GM12892 (cell line): ENCODE measurements around the gene MYO7A.

Experiments
- DNase-seq: peaks from one replicate; pipeline ENCODE4 v3.0.0; 2011; ENCODE audit not compliant: insufficient read length
- FAIRE-seq: peaks from 2 replicates; lab custom pipeline; 2011; peaks lifted over from hg19 to GRCh38; lab: Jason Lieb, UNC
- POLR2A ChIP-seq: IDR thresholded peaks from 2 replicates; pipeline ENCODE4 v1.6.1; 2011; ENCODE audit warnings: low read depth, low read length, control low read depth
- POLR2AphosphoS5 ChIP-seq: IDR thresholded peaks from 2 replicates; pipeline ENCODE4 v1.6.1; 2011; ENCODE audit warnings: low read depth, low read length, control low read depth
- TAF1 ChIP-seq: IDR thresholded peaks from 2 replicates; pipeline ENCODE4 v1.6.1; 2011; ENCODE audit warnings: low read depth, mild to moderate bottlenecking, control low read depth, low read length, borderline replicate concordance

The MYO7A gene

GRCh38 chr11:77106321-77106720 is 21.7 kb upstream of the MYO7A start:
- no peak for DNase-seq

GRCh38 chr11:77106759-77107158 is 21.3 kb upstream of the MYO7A start:
- FAIRE-seq (no peak), DNase-seq (no peak)
- TF ChIP-seq TAF1 (no peak), POLR2A (no peak), POLR2AphosphoS5 (no peak)

More at GRCh38 chr11:77106321-77106720, 21.7 kb upstream of the MYO7A start:
- no peak for FAIRE-seq
- TF ChIP-seq TAF1 (no peak), POLR2A (no peak), POLR2AphosphoS5 (no peak)

DNA sequence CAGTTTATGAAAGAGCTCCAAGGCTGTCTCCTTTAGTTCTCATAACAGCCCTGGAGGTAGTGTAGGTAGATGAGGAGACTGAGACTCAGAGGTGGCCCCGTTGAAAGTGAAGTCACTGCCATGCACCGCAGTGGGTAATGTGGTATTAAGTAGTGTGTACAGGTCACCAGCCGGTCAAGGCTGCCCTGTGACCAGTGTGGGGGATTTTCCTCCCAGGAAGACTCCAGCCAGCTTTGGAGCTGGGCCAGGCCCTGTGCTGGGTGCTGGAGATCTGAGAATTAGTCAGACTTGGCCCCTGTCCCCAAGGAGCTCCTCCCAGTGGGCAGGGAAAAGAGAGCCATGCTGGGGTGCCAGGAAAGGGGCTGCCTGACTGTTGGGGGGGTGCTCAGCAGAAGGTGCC is 20.1 kb upstream of the MYO7A start:
- DNase-seq = no peak
- FAIRE-seq = no peak
- no peak for TF ChIP-seq POLR2A
- no peak for TF ChIP-seq POLR2AphosphoS5
- TF ChIP-seq TAF1 = no peak

- no peak for DNase-seq
- TF ChIP-seq POLR2AphosphoS5 = no peak
- no peak for TF ChIP-seq POLR2A
- no peak for TF ChIP-seq TAF1
- FAIRE-seq = no peak
These were observed 19.6 kb upstream of the MYO7A start for GRCh38 chr11:77108436-77108835.

DNA sequence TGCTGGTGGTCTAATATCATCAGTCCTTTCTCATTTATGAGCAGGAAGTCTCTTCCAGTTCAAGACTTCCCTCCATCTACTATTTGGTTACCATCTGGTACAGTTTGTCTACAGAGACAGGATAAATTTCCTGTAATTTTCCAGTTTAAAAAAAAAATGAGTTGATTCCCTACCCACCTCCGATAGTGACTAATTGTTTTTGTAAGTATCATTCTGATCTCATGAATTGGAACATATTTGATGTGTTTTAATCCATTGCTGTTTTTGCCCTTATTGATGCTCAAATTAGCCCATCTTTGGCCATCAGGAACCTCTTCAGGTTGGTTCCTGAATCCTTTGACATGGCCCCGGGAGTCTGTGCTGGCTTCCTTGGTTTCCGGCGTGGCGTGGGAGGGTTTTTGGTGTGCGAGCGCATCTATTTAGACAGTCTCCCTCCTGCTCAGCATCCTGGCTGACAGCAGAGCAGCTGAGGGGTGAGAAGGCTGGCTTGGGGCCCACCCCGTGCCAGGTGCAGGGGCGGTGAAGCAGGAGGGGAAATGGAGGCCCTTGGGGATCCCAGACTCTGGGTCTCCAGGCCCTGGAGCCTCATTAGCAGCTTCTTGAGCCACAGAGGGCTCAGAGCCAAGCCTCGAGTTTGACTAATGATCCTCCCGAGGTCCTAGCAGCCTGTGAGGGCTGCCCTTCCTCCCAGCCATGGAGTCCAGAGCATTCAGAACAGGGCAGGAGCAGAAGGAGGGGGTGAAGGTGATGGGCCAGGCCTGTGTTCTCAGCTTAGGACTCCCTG is 18.6 kb upstream of the MYO7A start:
- TF ChIP-seq POLR2A (no peak), TAF1 (no peak), POLR2AphosphoS5 (no peak)
- no peak for DNase-seq
- FAIRE-seq = no peak

GRCh38 chr11:77110836-77111235 is 17.2 kb upstream of the MYO7A start:
- FAIRE-seq (no peak), DNase-seq (no peak)
- TF ChIP-seq POLR2A (no peak), TAF1 (no peak), POLR2AphosphoS5 (no peak)

GRCh38 chr11:77111277-77111676 is 16.8 kb upstream of the MYO7A start:
- TF ChIP-seq POLR2A = no peak
- TF ChIP-seq TAF1 = no peak
- TF ChIP-seq POLR2AphosphoS5 = no peak
- no peak for FAIRE-seq
- DNase-seq = no peak

GRCh38 chr11:77111946-77112345 is 16.1 kb upstream of the MYO7A start:
- TF ChIP-seq POLR2A = no peak
- no peak for TF ChIP-seq POLR2AphosphoS5
- TF ChIP-seq TAF1 = no peak
- no peak for FAIRE-seq
- no peak for DNase-seq

DNA sequence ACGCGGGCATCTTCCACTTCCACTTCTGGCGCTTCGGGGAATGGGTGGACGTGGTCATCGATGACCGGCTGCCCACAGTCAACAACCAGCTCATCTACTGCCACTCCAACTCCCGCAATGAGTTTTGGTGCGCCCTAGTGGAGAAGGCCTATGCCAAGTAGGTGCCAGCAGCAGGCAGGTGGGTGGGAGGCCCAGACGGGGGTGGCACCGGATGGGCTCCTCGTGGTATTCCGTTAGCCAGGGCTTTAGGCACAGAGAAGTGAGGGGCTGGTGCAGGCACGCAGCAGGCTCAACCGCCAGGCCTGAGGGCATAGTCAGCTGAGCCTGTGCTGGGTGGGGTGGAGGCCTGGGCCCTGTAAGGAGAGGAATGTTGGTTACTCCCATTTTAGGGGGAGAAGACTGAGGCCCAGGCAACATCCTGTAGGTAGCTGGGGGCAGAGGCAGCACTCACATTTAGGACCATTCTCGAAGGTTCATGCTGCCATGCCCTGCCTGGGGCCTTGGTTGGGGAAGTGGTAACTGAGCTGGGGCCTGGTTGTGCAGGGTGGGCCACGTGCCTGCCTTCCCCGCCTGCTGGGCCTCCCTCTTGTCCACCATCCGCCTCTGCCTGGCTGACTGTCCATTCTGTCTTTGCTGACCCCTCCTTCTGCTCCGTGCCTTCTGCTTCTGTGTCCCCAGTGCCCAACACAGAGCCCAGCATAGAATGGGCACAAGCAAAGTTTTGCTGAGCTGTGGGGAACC is 15.2 kb upstream of the MYO7A start:
- DNase-seq = no peak
- TF ChIP-seq POLR2A (no peak), TAF1 (no peak), POLR2AphosphoS5 (no peak)
- FAIRE-seq = no peak

GRCh38 chr11:77113382-77114088 is 14.5 kb upstream of the MYO7A start:
- TF ChIP-seq POLR2A = no peak
- TF ChIP-seq POLR2AphosphoS5 = no peak
- TF ChIP-seq TAF1 = no peak
- DNase-seq (no peak), FAIRE-seq (no peak)

DNA sequence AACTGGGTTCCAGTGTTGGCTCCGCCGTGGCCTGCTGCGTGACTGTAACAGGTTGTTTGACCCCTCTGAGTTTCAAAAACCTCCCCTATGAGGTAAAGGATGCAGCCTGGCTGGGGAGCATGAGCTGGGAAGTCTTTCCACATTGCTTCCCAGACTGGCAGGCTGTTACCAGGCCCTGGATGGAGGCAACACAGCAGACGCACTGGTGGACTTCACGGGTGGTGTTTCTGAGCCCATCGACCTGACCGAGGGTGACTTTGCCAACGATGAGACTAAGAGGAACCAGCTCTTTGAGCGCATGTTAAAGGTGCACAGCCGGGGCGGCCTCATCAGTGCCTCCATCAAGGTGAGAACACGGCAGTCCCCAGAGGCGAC is 14.0 kb upstream of the MYO7A start:
- DNase-seq (no peak), FAIRE-seq (no peak)
- no peak for TF ChIP-seq POLR2A
- no peak for TF ChIP-seq TAF1
- TF ChIP-seq POLR2AphosphoS5 = no peak

- no peak for DNase-seq
- TF ChIP-seq POLR2A = no peak
- TF ChIP-seq TAF1 = no peak
- no peak for TF ChIP-seq POLR2AphosphoS5
- no peak for FAIRE-seq
These were observed 12.8 kb upstream of the MYO7A start for GRCh38 chr11:77115181-77115611.
